Measurements from ENCODE around the gene FIZ1. TPM values are rescaled to one million over a fixed set of nuclear protein-coding genes. Genes with fewer than 3 reads are reported as not detected.

The FIZ1 gene
- total RNA-seq, 2 experiments from 2014 or later, result 6.0 to 17.1 TPM

DNA sequence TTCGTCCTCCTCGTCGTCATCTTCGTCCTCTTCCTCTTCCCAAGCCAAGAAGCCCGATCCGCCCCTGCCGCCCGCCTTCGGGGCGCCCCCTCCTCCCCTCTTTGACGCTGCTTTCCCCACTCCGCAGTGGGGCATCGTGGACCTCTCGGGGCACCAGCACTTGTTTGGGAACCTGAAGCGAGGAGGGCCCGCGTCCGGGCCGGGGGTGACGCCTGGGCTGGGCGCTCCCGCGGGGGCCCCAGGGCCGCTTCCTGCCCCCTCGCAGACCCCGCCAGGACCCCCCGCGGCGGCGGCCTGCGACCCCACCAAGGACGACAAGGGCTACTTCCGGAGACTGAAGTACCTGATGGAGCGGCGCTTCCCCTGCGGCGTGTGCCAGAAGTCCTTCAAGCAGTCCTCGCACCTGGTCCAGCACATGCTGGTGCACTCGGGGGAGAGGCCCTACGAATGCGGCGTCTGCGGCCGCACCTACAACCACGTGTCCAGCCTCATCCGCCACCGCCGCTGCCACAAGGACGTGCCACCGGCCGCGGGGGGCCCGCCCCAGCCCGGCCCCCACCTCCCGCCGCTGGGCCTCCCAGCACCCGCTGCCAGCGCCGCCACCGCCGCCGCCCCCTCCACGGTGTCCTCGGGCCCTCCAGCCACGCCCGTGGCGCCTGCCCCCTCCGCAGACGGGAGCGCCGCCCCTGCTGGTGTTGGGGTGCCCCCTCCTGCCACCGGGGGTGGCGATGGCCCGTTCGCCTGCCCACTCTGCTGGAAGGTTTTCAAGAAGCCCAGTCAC, 14.8 kb upstream of the FIZ1 start:
- Histone ChIP-seq H3K4me2 (ENCODE audit: low read length) (no peak overlapping the region), H2AFZ (ENCODE audit: low read length) (no peak overlapping the region), H3K9me2 (ENCODE audit: insufficient read depth, low read length) (no peaks in the 10 kb centered on the region), H3K27ac (ENCODE audit: low read depth, low read length, poor library complexity, severe bottlenecking) (no peak overlapping the region), H3K4me1 (ENCODE audit: insufficient read depth, low read length, poor library complexity, severe bottlenecking) (no peaks in the 10 kb centered on the region), H4K20me1 (ENCODE audit: insufficient read depth, low read length) (no peaks in the 10 kb centered on the region), H3K79me2 (ENCODE audit: insufficient read depth, low read depth, low read length) (no peaks in the 10 kb centered on the region), H3K4me3 (ENCODE audit: low read depth, low read length, poor library complexity, severe bottlenecking) (no peak overlapping the region), H3K9me3 (ENCODE audit: low read length) (no peaks in the 10 kb centered on the region), H3K36me3 (ENCODE audit: insufficient read depth, low read length) (peaks cover 47% of the 10 kb centered on the region)
- BruUV-seq (replicated peaks), result no TSS peak
- DNase-seq (ENCODE audit: low spot score), result no peak
- ChIA-PET CTCF (ENCODE audit: unreplicated experiment) (no interaction called here), POLR2A (no interaction called here)
- TF ChIP-seq, protein P1, sequence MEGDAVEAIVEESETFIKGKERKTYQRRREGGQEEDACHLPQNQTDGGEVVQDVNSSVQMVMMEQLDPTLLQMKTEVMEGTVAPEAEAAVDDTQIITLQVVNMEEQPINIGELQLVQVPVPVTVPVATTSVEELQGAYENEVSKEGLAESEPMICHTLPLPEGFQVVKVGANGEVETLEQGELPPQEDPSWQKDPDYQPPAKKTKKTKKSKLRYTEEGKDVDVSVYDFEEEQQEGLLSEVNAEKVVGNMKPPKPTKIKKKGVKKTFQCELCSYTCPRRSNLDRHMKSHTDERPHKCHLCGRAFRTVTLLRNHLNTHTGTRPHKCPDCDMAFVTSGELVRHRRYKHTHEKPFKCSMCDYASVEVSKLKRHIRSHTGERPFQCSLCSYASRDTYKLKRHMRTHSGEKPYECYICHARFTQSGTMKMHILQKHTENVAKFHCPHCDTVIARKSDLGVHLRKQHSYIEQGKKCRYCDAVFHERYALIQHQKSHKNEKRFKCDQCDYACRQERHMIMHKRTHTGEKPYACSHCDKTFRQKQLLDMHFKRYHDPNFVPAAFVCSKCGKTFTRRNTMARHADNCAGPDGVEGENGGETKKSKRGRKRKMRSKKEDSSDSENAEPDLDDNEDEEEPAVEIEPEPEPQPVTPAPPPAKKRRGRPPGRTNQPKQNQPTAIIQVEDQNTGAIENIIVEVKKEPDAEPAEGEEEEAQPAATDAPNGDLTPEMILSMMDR (conservative IDR thresholded peaks at IDR 0.05; ENCODE audit: low read length), result no peak
- no peak for TF ChIP-seq EZH2phosphoT487 (IDR thresholded peaks at IDR 0.05; ENCODE audit: borderline replicate concordance, low read depth, low read length)
- intact Hi-C loops (cut with micrococcal nuclease; ENCODE audit: unreplicated experiment), result no loop called here

- ChIA-PET CTCF (ENCODE audit: unreplicated experiment) (no interaction called here), POLR2A (no interaction called here)
- Histone ChIP-seq H3K36me3 (ENCODE audit: insufficient read depth, low read length) (peaks cover 53% of the 10 kb centered on the region), H3K79me2 (ENCODE audit: insufficient read depth, low read depth, low read length) (0 out of 2 replicates have a peak, but pooled peaks cover 3% of the 10 kb centered on the region), H3K9me2 (ENCODE audit: insufficient read depth, low read length) (no peaks in the 10 kb centered on the region), H3K4me1 (ENCODE audit: insufficient read depth, low read length, poor library complexity, severe bottlenecking) (no peaks in the 10 kb centered on the region), H4K20me1 (ENCODE audit: insufficient read depth, low read length) (no peaks in the 10 kb centered on the region), H3K27ac (ENCODE audit: low read depth, low read length, poor library complexity, severe bottlenecking) (no peak overlapping the region), H3K4me3 (ENCODE audit: low read depth, low read length, poor library complexity, severe bottlenecking) (no peak overlapping the region), H3K9me3 (ENCODE audit: low read length) (no peaks in the 10 kb centered on the region), H3K4me2 (ENCODE audit: low read length) (no peak overlapping the region), H2AFZ (ENCODE audit: low read length) (no peak overlapping the region)
- intact Hi-C loops (cut with micrococcal nuclease; ENCODE audit: unreplicated experiment), result no loop called here
- TF ChIP-seq, protein P1 (conservative IDR thresholded peaks at IDR 0.05; ENCODE audit: low read length), result no peak
- TF ChIP-seq EZH2phosphoT487 (IDR thresholded peaks at IDR 0.05; ENCODE audit: borderline replicate concordance, low read depth, low read length), result no peak
- no peak for DNase-seq (ENCODE audit: low spot score)
- no TSS peak for BruUV-seq (replicated peaks)
Observed at GRCh38 chr19:55613396-55613795, 14.1 kb upstream of the FIZ1 start.

DNA sequence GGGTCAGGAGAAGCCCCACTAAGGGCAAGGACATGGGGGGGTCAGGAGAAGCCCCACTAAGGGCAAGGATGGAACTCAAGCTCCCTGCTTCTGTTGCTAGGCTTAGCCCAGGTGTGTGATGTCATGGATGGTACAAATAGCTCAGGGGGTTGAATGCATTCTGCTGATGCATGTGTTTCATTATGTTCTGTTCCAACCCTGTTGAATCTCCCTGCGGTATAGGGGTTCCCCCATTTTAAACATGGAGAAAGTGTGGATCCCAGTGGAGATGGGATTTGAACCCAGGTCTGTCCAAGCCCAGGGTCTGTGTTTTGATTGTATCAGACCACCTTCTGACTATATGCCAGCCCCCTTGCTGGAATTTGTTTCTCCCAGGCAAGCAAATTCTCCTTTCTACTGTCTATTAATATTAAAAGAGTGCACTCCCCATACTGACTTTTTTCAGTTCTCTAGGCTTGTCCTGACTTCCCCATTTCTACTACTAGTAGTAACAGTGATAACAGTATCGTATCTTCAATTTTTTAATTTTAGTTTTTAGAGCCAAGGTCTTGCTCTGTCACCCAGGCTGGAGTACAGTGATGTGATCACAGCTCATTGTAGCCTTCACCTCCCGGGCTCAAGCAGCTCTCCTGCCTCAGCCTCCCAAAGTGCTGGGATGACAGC, 12.8 kb upstream of the FIZ1 start:
- no peak for DNase-seq (ENCODE audit: low spot score)
- H3K9me3 ChIP-seq (ENCODE audit: low read length), result no peaks in the 10 kb centered on the region
- no peaks in the 10 kb centered on the region for H3K9me2 ChIP-seq (ENCODE audit: insufficient read depth, low read length)
- no peak overlapping the region for H3K4me2 ChIP-seq (ENCODE audit: low read length)
- peaks cover under 1% of the 10 kb centered on the region for H3K4me1 ChIP-seq (ENCODE audit: insufficient read depth, low read length, poor library complexity, severe bottlenecking)
- no peak overlapping the region for H3K4me3 ChIP-seq (ENCODE audit: low read depth, low read length, poor library complexity, severe bottlenecking)
- BruUV-seq (replicated peaks), result no TSS peak
- peaks cover 48% of the 10 kb centered on the region for H3K36me3 ChIP-seq (ENCODE audit: insufficient read depth, low read length)
- intact Hi-C loops (cut with micrococcal nuclease; ENCODE audit: unreplicated experiment), result no loop called here
- H2AFZ ChIP-seq (ENCODE audit: low read length), result no peak overlapping the region
- TF ChIP-seq, protein P1 (conservative IDR thresholded peaks at IDR 0.05; ENCODE audit: low read length), result no peak
- no peak for TF ChIP-seq EZH2phosphoT487 (IDR thresholded peaks at IDR 0.05; ENCODE audit: borderline replicate concordance, low read depth, low read length)
- ChIA-PET CTCF (ENCODE audit: unreplicated experiment) (interaction anchor here (0.5 kb wide), 1 partner anchor 273 kb away, joined by 3 read pairs; no protein-coding TSS in a partner anchor), POLR2A (no interaction called here)
- H3K27ac ChIP-seq (ENCODE audit: low read depth, low read length, poor library complexity, severe bottlenecking), result no peak overlapping the region
- no peaks in the 10 kb centered on the region for H4K20me1 ChIP-seq (ENCODE audit: insufficient read depth, low read length)
- peaks cover 12% of the 10 kb centered on the region for H3K79me2 ChIP-seq (ENCODE audit: insufficient read depth, low read depth, low read length)
